GM18870 (cell line): ENCODE results near the gene DAB1.
"Not testable (repeated sequence)": the region's sequence is repeated elsewhere in the genome, so short reads cannot be mapped to it uniquely, and the experiment has no call there.

ENCODE experiments used
- ATAC-seq: cut with Tn5 transposase; IDR thresholded peaks from one replicate; pipeline ENCODE4 v1.9.1; 2021; ENCODE audit warnings: moderate library complexity; ENCODE audit not compliant: unreplicated experiment

Gene DAB1

DNA sequence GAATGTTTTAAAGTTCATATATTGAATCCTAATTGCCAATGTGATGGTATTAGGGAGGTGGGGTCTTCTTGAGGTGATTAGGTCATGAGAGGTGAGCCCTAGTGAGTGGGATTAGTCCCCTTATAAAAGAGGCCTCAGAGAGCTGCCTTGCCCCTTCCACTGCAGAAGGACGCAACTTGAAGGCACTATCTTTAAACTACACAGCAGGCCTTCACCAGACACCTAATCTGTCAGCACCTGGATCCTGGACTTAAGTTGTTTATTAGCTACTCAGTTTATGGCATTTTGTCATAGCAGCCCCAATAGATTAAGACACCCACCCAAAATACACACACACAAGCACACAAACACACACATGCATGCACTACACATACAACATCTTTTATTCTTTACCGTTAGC lies 61.4 kb downstream of the DAB1 start:
- no peak for ATAC-seq

DNA sequence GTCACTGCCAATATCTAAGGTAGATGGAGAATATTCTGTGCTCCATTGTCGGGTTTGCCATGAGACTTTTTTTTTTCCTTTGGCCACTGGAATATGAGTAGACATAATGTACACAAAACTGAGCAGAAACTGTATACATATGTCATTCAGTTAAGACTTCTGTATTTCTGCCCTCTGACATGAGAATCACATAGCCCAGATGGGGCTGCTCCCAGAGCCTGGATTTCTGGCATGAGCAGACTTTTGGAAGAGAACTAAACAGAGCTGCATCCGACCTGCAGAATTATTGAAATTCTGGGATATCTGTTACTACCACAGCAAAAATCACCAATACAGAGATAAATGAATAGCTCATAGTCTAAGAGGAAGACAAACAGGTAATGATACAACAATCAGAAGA lies 62.3 kb downstream of the DAB1 start:
- ATAC-seq: no peak

DNA sequence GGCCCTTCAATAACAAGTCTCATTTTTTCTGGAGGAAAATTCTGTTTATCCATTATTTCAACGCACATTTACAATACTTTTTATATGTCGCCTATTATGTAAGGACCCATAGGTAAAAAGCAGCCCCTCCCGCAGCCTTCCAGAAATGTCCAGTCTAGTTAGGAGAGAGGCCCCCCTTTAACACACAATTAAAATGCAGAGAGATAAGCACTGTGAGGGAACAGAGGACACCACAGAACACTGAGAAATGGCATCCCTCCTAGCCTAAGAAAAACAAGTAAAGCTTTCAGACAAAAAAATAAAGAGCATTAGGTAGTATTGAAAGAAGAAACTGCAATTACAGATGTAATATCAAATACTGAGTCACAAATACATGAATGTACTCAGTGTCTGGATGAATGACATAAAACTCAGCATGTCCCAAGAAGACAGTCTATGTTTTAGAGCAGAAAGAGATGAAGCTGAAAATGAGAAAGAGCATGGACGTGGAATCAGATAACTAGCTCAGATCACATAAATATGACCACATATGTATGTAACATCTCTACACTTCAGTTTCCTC lies 62.9 kb downstream of the DAB1 start:
- no peak for ATAC-seq

DNA sequence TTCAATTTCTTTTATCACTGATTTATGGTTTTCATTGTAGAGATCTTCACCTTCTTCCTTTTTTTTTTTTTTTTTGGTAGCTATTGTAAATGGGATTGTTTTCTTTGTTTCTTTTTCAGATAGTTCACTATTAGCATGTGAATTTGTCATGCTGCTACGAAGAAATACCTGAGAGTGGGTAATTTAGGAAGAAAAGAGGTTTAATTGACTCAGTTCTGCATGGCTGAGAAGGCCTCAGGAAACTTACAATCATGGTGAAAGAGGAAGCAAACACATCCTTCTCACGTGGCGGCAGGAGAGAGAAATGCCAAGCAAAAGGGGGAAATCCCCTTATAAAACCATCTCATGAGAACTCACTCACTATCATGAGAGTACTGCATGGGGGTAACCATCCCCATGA lies 66.4 kb downstream of the DAB1 start:
- no peak for ATAC-seq

DNA sequence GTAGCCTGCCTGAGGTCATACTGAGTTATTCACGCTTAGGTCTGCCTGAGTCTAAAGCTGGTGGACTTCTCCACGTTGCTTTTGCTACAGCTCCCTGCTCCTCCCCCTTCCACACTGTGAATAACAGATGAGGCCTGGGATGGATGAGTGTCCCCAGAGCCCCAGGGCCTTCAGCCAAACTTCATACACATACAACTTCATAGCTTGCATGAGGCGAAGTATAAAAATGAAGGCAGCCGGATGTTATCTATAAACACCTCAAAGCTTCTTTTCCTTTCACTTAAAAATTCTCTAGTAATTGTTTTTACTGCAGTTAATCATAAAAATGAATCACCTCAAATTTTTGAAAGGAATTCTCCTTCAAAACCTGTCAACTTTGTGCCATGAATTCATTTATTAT lies 70.2 kb downstream of the DAB1 start:
- ATAC-seq: no peak

DNA sequence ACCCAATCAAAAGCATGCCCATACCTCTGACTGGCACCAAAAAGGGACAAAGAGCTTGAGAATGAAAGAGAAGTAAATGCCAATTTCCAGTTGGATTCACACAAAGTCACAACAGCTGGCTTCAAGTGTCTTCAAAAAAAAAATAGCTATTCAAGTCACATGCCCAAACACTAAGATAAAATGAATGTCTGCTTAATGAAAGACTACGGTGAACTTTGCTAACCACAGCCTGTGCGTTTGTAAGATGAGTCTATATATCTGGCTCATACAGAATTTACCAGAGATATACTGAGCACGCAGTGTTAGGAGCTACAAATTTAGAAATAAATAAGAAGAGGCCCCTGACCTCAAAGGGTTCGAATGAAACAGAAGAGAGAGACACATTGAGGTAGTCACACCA lies 73.2 kb downstream of the DAB1 start:
- ATAC-seq: no peak

DNA sequence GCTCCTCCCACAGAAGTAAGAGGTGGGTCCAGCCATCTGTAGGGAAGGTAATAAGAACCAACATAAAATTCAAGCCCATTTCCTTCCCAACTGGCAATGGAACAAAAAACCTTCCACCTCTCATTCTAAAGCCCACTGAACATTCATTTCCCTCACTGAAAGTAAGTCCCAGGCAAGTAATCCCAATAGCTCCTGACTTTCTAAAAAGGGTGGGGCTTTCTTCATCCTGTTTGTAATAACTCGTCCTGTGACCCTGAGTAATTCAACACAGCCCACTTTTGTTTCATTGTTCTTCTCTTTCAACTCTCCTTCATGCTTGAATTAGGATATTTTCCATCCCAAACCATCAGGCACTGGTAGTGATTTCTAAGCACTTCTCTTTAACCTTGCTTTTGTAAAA lies 74.9 kb downstream of the DAB1 start:
- ATAC-seq: no peak

DNA sequence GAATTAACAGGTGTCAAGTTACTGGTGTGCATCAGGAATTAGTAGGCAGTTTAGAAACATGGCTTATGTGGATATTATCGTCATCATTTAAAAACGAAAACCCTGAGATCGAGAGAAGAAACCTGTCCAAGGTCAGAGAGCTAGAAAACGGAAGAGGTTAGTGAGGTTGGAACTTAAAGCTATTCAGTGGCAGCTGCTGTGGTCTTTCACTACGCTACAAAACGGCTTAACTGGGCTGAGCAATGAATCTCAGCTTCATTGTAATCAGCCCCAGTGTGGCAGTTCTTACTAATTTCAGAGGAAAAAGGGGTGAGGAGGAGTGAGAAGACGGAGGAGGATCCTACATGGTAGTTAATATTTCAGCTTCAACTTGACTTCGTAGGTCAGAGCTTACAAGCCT lies 77.9 kb downstream of the DAB1 start:
- ATAC-seq: no peak

DNA sequence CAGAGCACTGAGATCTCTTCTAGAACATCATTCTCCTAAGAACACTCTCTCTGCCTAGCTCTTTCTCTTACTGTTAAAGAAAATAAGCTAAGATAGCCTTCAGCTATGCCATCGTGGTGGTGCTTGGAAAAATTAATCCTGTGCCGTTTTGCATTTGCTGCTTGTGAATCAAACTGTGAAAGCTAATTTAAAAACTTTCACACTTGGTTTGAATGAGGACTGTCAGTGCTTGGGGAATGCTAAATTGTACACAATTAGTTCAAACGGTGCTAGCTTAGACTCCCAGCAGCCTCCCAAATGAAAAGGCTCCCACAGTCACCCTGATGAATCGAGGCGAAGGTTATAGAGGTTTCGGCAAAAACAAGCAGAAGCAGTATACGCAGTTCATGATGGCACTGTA lies 79.6 kb downstream of the DAB1 start:
- ATAC-seq: no peak

DNA sequence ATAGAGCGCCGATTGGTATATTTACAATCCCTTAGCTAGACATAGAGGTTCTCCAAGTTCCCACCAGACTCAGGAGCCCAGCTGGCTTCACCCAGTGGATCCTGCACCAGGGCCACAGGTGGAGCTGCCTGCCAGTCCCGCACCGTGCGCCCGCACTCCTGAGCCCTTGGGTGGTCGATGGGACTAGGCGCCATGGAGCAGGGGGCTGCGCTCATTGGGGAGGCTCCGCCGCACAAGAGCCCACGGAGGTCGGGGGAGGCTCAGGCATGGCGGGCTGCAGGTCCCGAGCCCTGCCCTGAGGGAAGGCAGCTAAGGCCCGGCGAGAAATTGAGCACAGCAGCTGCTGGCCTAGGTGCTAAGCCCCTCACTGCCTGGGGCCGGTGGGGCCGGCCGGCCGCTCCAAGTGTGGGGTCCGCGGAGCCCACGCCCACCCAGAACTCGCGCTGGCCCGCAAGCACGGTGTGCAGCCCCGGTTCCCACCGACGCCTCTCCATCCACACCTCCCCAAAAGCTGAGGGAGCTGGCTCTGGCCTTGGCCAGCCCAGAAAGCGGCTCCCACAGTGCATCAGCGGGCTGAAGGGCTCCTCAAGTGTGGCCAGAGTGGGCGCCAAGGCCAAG lies 80.5 kb downstream of the DAB1 start:
- not testable (repeated sequence) for ATAC-seq

DNA sequence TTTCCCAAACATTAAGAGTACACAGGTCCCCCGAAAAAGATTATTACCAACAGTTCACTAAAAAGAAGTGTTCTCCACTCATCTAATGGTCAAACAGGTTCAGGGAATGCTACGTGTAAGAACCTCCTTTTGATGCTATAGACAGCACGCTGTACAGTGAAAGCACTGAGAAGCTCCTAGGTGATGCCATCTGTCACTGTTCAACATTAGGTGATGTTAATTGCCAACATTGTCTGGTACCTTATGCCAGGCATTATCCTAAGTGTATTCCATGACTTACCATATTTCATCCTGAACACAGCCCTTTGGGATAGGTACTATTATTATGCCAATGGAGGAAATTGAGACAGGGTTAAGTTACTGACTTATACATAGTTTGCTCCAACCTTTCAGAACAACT lies 82.1 kb downstream of the DAB1 start:
- no peak for ATAC-seq

DNA sequence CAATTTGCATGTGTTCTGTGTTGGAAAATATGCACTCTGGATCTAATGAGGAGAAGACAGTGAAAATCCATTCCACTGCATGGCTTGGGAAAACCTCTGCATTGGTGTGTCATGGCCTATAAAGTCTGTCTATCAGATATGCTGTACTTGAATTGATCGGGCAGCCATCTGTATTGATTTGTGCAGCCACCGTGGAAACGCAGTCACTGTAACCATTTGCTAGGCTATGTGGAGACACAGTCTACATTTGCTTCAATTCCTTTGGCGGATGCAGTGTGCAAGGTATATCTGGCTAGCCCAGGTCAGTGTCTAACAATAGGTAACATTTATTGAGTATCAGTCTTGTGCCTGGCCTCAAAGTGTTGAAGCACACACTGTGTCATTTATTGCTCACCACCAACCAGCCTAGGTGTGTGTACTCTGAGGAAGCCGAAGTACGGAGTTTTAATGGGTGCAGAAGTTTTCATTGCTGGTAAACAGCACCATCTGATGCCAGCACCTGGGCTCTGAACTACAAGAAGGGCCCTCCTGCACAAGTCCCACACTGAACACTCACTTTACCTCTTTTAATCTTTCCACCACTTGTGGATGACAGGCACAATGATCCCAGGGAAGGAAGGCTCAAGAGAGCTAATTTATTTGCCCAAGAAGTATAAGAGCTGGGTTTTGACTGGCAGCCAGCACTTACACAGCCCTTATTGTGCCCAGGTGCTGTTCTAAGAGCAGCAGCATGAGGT lies 83.4 kb downstream of the DAB1 start:
- ATAC-seq: no peak

DNA sequence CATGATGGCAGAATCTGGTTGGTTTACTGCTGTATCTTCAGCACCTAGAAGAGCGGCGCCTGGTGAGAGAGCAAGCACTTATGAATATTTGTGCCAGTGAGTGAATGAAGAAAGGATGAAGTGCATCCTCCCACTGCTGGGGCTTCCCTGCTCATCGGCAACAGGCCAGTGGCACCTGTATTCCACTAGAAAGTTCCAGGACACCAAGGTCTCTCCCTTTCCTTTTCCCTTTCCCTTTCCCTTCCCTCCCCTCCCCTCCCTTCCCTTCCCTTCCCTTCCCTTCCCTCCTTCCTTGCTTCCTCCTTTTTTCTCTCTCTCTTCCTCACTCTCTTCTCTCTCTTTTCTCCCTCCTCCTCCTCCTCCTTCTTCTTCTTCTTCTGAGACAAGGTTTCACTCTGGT lies 86.2 kb downstream of the DAB1 start:
- ATAC-seq: no peak

DNA sequence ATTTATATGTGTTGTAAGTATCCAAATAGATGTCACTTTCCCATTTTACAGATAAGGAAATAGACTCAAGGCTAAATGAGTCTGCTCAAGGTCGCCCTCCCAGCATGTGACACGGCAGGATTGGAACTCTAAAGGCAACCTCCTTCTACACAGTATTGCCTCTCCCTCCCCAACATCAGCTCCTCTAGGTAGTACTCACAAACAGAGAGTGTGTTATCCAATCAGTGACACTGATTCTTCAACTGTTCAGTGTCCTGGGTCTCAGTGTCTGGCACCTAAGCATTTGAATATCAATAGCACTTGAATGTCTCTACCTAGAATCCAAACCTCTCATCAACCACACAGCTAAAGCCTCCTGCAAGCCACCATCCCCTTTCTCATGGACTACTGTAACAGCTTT lies 87.1 kb downstream of the DAB1 start:
- no peak for ATAC-seq

DNA sequence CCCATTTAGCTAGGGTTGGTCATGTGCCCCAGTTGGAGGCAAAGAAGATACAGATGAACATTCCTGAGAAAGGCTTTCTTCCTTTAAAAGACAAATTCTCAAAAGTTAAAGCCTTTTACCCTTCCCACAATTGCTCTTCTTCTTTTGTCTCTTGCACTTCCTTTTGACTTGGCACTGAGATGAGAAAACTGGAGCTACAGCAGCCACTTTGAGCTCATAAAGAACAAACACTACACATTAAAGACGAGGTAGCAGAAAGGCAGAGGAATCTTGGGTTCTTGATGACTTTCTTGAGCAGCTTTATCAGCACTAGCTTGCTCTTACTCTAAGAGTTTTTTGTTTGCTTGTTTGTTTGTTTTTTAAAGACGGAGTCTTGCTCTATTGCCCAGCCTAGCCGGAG lies 92.2 kb downstream of the DAB1 start:
- no peak for ATAC-seq

DNA sequence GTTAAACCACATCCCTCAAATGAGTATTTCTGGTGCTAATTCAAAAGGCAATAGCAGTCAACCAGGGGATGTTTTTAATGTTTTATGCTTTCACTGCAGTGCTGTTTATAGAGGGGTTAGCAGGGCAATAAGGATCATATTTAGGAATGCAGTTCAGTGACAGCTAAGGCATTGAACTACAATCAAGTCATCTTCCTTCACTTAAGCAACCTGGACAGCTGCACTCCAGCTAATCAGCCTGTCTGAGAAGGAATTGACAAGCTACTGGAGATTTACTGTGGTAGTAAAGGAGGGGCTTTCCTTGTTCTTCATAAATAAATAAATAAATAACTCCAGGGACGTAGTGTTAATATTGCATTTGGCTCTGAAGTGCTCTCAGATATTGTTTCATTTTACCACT lies 93.9 kb downstream of the DAB1 start:
- no peak for ATAC-seq

DNA sequence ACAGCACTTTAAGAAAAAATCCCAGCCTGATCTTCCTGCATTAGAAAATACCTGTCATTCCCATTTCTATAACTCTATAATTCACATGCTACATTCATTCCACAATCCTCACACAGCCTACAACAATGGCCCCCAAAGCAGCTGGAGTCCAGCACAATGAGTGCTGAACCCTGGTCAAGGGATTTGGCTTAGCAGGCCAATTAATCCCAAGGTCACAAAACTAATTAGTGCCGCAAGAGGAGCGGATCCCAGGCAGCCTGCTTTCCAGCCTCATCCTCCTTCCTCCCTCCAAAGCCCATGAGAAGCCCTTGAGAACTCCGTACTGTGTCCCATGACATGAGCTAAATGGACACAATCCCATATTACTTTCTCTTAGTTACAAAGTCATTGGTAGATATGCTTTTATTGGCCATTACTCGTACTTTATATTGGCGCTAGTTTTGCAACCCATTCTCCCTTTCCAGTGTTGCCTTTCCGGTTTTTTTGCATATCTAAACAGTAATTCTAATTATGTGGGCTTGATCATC lies 94.8 kb downstream of the DAB1 start:
- ATAC-seq: no peak

DNA sequence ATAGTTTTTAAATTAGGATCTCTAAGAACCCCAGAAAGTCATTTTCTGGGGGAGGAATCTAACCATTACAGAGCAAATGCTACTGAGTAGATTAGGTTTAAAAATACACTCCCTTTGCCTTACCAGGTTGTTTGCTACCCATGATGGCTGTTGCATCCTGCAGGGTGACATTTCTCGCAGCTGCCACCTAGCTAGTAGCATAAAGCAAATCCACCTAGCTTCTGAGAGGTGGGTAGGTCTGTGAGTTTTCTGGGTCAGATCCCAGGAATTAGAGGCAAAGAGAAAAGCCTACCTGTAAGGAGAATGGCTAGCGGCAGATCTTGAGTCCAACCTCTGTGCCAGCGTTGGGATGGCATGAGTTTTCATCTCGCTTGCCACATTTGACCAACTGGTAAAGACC lies 95.9 kb downstream of the DAB1 start:
- ATAC-seq: no peak

DNA sequence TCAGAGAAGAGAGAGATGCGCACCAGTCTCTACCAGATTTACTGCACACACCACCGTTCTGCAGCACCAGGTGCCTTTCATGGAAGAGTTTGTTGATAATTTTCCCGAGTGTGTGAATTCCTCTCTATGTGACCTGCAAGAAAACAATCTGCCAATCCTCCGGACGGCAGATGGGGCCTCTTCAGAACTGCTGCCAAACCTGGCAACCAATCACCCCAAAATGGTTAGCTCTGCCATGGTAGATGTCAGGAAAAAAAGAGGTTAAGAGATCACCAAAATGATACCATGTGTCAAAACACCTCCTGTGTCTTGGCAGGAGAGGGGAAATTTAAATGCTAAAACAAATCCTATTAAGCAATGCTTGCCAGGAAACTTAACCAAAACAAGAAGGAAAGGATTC lies 96.5 kb downstream of the DAB1 start:
- no peak for ATAC-seq

DNA sequence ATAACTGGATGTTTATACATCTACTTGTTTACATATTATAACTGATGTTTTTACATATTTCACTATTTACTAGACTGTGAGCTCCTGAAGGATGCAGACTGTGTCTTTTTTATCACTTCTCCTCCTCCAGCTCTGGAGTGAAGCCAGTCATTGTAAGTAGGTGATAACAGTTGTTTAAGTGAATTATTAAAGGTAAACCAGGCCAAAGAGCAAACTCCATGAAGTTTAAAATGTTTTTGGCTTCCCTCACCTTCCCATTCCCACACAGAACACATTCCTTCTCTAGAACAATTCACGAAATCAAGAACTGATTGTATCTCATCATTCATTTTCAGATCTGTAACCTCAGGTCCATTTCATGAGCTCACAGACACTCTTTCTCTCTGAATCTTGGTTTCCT lies 98.3 kb downstream of the DAB1 start:
- no peak for ATAC-seq

DNA sequence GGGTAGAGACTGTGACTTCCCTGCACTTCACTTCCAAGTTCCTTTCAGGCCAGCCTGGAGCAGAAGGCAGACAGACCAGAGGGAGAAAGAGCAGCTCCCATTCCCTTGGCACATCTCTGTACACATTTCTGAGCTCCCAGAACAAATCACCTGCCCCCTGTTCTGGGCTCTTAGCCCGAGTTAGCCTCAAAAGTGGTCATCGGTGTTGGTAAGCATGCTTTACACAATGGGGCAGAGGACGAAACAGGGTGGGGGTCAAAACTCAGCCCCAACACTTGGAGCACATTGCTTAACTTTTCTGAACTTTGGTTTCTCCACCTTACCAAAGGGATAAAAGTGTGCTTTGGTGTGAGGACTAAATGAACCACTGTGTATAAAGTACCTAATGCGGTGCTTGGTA lies 98.7 kb downstream of the DAB1 start:
- no peak for ATAC-seq

DNA sequence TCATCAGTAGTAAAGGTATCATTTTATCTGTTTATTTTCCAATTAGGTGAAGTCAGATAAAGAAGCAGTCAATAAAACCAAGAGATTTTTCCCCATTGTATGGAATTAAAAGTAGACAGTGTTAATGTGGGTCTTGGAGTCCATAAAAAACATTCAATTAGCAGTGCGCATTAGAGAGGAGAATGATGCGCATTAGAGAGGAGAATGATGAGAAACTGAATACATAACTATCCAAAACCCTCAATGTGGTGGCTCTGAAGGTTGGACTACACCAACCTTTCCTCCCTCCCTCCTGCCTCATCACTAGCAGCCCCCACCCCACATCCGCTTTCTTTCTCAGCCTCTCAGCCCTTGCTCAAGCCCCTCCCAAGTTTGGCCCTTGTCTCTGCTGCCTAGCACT lies 99.5 kb downstream of the DAB1 start:
- ATAC-seq: no peak

DNA sequence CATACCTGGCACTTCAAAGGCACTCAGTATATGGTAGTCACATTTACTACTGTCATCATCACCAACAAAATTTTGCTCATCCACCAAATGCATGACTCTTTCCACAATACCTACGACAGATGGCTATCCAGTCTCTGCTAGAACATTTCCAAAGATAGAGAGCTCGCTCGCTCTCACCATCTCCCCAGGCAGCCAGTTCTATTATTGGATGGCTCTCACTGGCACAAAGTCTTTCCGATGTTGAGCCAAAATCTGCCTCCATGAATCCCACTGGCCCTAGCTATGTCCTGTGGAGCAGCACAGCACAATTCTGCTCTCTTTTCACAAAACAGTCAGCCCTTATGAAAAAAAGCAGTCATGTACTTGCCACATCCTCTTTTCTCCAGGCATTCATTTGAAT lies 102.1 kb downstream of the DAB1 start:
- no peak for ATAC-seq
